ENCODE data around the gene ATG10.

ATG10 gene

DNA sequence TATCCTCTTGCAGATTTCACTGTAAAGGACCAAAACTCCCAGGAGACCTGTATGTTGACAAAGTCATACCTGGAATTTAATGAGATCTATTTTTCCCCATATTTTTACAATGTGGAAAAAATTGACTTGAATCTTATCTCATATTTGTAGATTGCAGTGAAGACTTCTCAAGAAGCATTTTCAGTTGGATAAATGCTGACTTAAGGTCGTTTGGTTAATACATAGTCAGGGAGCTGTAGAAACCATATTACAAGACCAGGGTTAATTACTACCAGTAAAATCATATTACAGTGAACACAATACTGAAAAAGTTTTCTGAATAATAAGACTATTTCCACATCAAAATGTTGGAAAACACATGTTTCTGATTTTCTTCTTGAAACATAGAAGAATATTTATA, 119.8 kb downstream of the ATG10 start:
- no peaks in the 10 kb centered on the region for H3K4me1 ChIP-seq (ENCODE audit: insufficient read depth, low read length, severe bottlenecking)
- no peaks in the 10 kb centered on the region for H3K36me3 ChIP-seq (ENCODE audit: insufficient read depth, low read length)
- H2AFZ ChIP-seq (ENCODE audit: low read length), result no peak overlapping the region
- H3K9me2 ChIP-seq (ENCODE audit: low read depth, low read length), result no peaks in the 10 kb centered on the region
- H3K9ac ChIP-seq (ENCODE audit: low read length), result no peak overlapping the region
- H3F3A ChIP-seq (ENCODE audit: insufficient read depth, low read length), result no peaks in the 10 kb centered on the region; the same call in 1 of the 2 replicates
- no peaks in the 10 kb centered on the region for H3K79me2 ChIP-seq (ENCODE audit: insufficient read depth, low read length)
- H3K4me2 ChIP-seq (ENCODE audit: low read length), result no peak overlapping the region
- H4K20me1 ChIP-seq (ENCODE audit: insufficient read depth, low read length), result no peaks in the 10 kb centered on the region
- 0 out of 2 replicates have a peak, but pooled peaks cover 12% of the 10 kb centered on the region for H3K9me3 ChIP-seq (ENCODE audit: low read length)
- H3K27me3 ChIP-seq (ENCODE audit: insufficient read depth, low read length), result no peaks in the 10 kb centered on the region
- H3K27ac ChIP-seq (ENCODE audit: low read depth, low read length, poor library complexity, severe bottlenecking), result no peak overlapping the region
- no peak overlapping the region for H3K4me3 ChIP-seq (ENCODE audit: low read depth, low read length, poor library complexity, severe bottlenecking)
- TF ChIP-seq, protein P1, sequence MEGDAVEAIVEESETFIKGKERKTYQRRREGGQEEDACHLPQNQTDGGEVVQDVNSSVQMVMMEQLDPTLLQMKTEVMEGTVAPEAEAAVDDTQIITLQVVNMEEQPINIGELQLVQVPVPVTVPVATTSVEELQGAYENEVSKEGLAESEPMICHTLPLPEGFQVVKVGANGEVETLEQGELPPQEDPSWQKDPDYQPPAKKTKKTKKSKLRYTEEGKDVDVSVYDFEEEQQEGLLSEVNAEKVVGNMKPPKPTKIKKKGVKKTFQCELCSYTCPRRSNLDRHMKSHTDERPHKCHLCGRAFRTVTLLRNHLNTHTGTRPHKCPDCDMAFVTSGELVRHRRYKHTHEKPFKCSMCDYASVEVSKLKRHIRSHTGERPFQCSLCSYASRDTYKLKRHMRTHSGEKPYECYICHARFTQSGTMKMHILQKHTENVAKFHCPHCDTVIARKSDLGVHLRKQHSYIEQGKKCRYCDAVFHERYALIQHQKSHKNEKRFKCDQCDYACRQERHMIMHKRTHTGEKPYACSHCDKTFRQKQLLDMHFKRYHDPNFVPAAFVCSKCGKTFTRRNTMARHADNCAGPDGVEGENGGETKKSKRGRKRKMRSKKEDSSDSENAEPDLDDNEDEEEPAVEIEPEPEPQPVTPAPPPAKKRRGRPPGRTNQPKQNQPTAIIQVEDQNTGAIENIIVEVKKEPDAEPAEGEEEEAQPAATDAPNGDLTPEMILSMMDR (IDR thresholded peaks at IDR 0.05; ENCODE audit: low read length), result no peak
- TF ChIP-seq EZH2 (IDR thresholded peaks at IDR 0.05; ENCODE audit: borderline replicate concordance, low read length), result no peak

DNA sequence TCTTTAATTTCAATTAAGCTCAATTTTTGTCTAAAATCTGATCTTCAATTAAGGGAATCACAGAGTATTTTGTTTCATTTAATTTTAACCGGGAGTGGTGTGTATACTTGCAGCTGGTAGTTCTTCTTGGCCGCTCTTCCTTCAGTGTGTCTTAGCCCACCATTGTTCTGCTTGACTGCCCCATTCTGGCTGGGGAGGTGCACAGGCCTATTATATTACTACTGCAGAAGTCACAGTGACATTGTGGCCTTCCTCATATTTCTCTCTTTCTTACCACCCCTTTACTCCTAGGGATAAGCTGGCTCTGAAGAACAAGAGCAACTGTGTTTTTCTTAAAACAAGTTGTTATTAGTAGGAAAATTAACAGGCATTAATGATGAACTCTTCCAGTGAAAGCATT, 123.7 kb downstream of the ATG10 start:
- no peak overlapping the region for H3K27ac ChIP-seq (ENCODE audit: low read depth, low read length, poor library complexity, severe bottlenecking)
- no peaks in the 10 kb centered on the region for H3K79me2 ChIP-seq (ENCODE audit: insufficient read depth, low read length)
- H3K9me2 ChIP-seq (ENCODE audit: low read depth, low read length), result no peaks in the 10 kb centered on the region
- no peak overlapping the region for H3K4me2 ChIP-seq (ENCODE audit: low read length)
- H2AFZ ChIP-seq (ENCODE audit: low read length), result no peak overlapping the region
- TF ChIP-seq EZH2 (IDR thresholded peaks at IDR 0.05; ENCODE audit: borderline replicate concordance, low read length), result no peak
- TF ChIP-seq, protein P1 (IDR thresholded peaks at IDR 0.05; ENCODE audit: low read length), result no peak
- H4K20me1 ChIP-seq (ENCODE audit: insufficient read depth, low read length), result no peaks in the 10 kb centered on the region
- no peaks in the 10 kb centered on the region for H3K4me1 ChIP-seq (ENCODE audit: insufficient read depth, low read length, severe bottlenecking)
- H3K36me3 ChIP-seq (ENCODE audit: insufficient read depth, low read length), result no peaks in the 10 kb centered on the region
- 0 out of 2 replicates have a peak, but pooled peaks cover 7% of the 10 kb centered on the region for H3K9me3 ChIP-seq (ENCODE audit: low read length)
- no peak overlapping the region for H3K9ac ChIP-seq (ENCODE audit: low read length)
- H3F3A ChIP-seq (ENCODE audit: insufficient read depth, low read length), result no peaks in the 10 kb centered on the region; the same call in 1 of the 2 replicates
- H3K27me3 ChIP-seq (ENCODE audit: insufficient read depth, low read length), result no peaks in the 10 kb centered on the region
- no peak overlapping the region for H3K4me3 ChIP-seq (ENCODE audit: low read depth, low read length, poor library complexity, severe bottlenecking)

DNA sequence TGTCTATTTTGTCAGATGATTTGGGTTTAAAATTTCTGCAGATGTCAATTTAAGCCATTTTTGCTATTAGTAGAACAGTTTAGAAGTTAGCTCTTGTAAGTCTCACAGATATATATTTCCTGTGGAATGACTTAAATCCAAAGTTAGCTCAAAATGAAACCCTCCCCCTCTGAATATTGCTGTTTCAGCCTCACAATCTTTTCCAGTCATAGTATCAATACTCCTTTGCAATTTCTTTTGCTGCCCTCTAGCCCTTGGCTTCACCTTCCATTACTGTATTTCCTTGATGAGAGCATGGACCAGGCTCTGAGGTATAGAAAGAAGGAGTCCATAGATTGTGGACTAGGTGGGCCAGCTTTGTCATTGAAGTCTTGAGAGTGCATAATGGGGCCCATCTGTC, 124.4 kb downstream of the ATG10 start:
- Histone ChIP-seq H3K4me3 (ENCODE audit: low read depth, low read length, poor library complexity, severe bottlenecking) (no peak overlapping the region), H3K9ac (ENCODE audit: low read length) (no peak overlapping the region), H2AFZ (ENCODE audit: low read length) (no peak overlapping the region), H3K36me3 (ENCODE audit: insufficient read depth, low read length) (no peaks in the 10 kb centered on the region), H3K9me3 (ENCODE audit: low read length) (0 out of 2 replicates have a peak, but pooled peaks cover 7% of the 10 kb centered on the region), H3F3A (ENCODE audit: insufficient read depth, low read length) (no peaks in the 10 kb centered on the region; the same call in 1 of the 2 replicates), H3K27ac (ENCODE audit: low read depth, low read length, poor library complexity, severe bottlenecking) (no peak overlapping the region), H3K4me2 (ENCODE audit: low read length) (no peak overlapping the region), H3K4me1 (ENCODE audit: insufficient read depth, low read length, severe bottlenecking) (no peaks in the 10 kb centered on the region), H3K79me2 (ENCODE audit: insufficient read depth, low read length) (no peaks in the 10 kb centered on the region), H3K27me3 (ENCODE audit: insufficient read depth, low read length) (no peaks in the 10 kb centered on the region), H4K20me1 (ENCODE audit: insufficient read depth, low read length) (no peaks in the 10 kb centered on the region), H3K9me2 (ENCODE audit: low read depth, low read length) (no peaks in the 10 kb centered on the region)
- TF ChIP-seq, protein P1 (IDR thresholded peaks at IDR 0.05; ENCODE audit: low read length), result no peak

Data from OCI-LY1 (cell line).